Mesendoderm (in vitro differentiated cells): Measurements from ENCODE around the gene DISP2.

Experiments used
- DNase-seq: peaks from one replicate; pipeline ENCODE4 v3.0.0; 2013
- H2AK5ac ChIP-seq: 2 replicates; pipeline ENCODE4 v1.6.1; 2013; ENCODE audit warnings: low read length, inconsistent platforms
- H2BK120ac ChIP-seq: 2 replicates; pipeline ENCODE4 v1.6.1; 2013; ENCODE audit warnings: low read depth, mild to moderate bottlenecking, low read length, moderate library complexity, mixed read lengths
- H2BK15ac ChIP-seq: replicated peaks from 2 replicates; pipeline ENCODE4 v1.6.1; 2013; ENCODE audit warnings: low read depth, mild to moderate bottlenecking, moderate library complexity
- H2BK5ac ChIP-seq: 2 replicates; pipeline ENCODE4 v1.6.1; 2013; ENCODE audit warnings: low read length, inconsistent platforms
- H3K18ac ChIP-seq: 2 replicates; pipeline ENCODE4 v1.6.1; 2013; ENCODE audit warnings: mild to moderate bottlenecking, low read length, mixed read lengths
- H3K23ac ChIP-seq: one replicate; pipeline ENCODE4 v1.6.1; 2013; ENCODE audit warnings: low read length
- H3K27ac ChIP-seq: 2 replicates; pipeline ENCODE4 v1.5.1; 2013; ENCODE audit warnings: low read depth, mild to moderate bottlenecking, inconsistent platforms, low read length, moderate library complexity
- H3K27me3 ChIP-seq: 2 replicates; pipeline ENCODE4 v1.6.1; 2013; ENCODE audit warnings: low read length, control low read depth, mild to moderate bottlenecking, inconsistent platforms; ENCODE audit not compliant: insufficient read depth, poor library complexity
- H3K36me3 ChIP-seq: 2 replicates; pipeline ENCODE4 v1.6.1; 2013; ENCODE audit warnings: low read length, inconsistent platforms; ENCODE audit not compliant: control insufficient read depth, insufficient read depth
- H3K4ac ChIP-seq: one replicate; pipeline ENCODE4 v1.6.1; 2013; ENCODE audit warnings: low read depth, mild to moderate bottlenecking, low read length, moderate library complexity
- H3K4me1 ChIP-seq: 2 replicates; pipeline ENCODE4 v1.6.1; 2013; ENCODE audit warnings: low read depth, low read length, inconsistent platforms; ENCODE audit not compliant: control insufficient read depth
- H3K4me2 ChIP-seq: 2 replicates; pipeline ENCODE4 v1.6.1; 2013; ENCODE audit warnings: low read length
- H3K4me3 ChIP-seq: 2 replicates; pipeline ENCODE4 v1.5.1; 2013; ENCODE audit warnings: mild to moderate bottlenecking, low read length
- H3K56ac ChIP-seq: one replicate; pipeline ENCODE4 v1.6.1; 2013; ENCODE audit warnings: low read length
- H3K79me1 ChIP-seq: 2 replicates; pipeline ENCODE4 v1.6.1; 2013; ENCODE audit warnings: low read length, inconsistent platforms
- H3K79me2 ChIP-seq: 2 replicates; pipeline ENCODE4 v1.6.1; 2013; ENCODE audit warnings: mild to moderate bottlenecking, low read length; ENCODE audit not compliant: control insufficient read depth, insufficient read depth
- H3K9ac ChIP-seq: 2 replicates; pipeline ENCODE4 v1.6.1; 2013; ENCODE audit warnings: low read length, inconsistent platforms
- H4K5ac ChIP-seq: one replicate; pipeline ENCODE4 v1.6.1; 2013; ENCODE audit warnings: low read length
- H4K8ac ChIP-seq: one replicate; pipeline ENCODE4 v1.6.1; 2013; ENCODE audit warnings: low read depth, mild to moderate bottlenecking, control low read depth, low read length, moderate library complexity
- WGBS: extraction: QIAGEN DNeasy Blood & Tissue Kit; methylation state at CpG from one replicate; pipeline ENCODE4 v1.1.7; 2013; ENCODE audit warnings: low lambda C conversion rate, missing lambda C conversion rate; ENCODE audit not compliant: insufficient coverage; ENCODE audit errors: extremely low coverage; 5-methylcytosine and 5-hydroxymethylcytosine counted together

DISP2 gene

GRCh38 chr15:40343512-40343911 is 14.5 kb upstream of the DISP2 start:
- no peak overlapping the region for H4K8ac ChIP-seq
- no peak overlapping the region for H2BK15ac ChIP-seq
- no peak overlapping the region for H3K23ac ChIP-seq
- H3K56ac ChIP-seq, result peak overlapping the region; percentile 8
- no peak for DNase-seq
- no peaks in the 10 kb centered on the region for H3K4me1 ChIP-seq
- no peak overlapping the region for H4K5ac ChIP-seq
- H3K79me1 ChIP-seq, result no peaks in the 10 kb centered on the region
- H3K9ac ChIP-seq, result no peak overlapping the region
- no peaks in the 10 kb centered on the region for H3K36me3 ChIP-seq
- no peaks in the 10 kb centered on the region for H3K79me2 ChIP-seq
- WGBS, result no CpG with 5 or more reads among the region's 10 CpGs
- no peaks in the 10 kb centered on the region for H3K27me3 ChIP-seq
- H3K4me3 ChIP-seq, result no peak overlapping the region
- H2AK5ac ChIP-seq, result no peak overlapping the region
- no peak overlapping the region for H3K27ac ChIP-seq
- no peak overlapping the region for H3K18ac ChIP-seq
- H2BK120ac ChIP-seq, result no peak overlapping the region
- H3K4ac ChIP-seq, result no peak overlapping the region
- H3K4me2 ChIP-seq, result no peak overlapping the region
- H2BK5ac ChIP-seq, result no peak overlapping the region

GRCh38 chr15:40344217-40344616 is 13.8 kb upstream of the DISP2 start:
- no peak overlapping the region for H4K8ac ChIP-seq
- no peak overlapping the region for H4K5ac ChIP-seq
- H3K18ac ChIP-seq, result no peak overlapping the region
- no peaks in the 10 kb centered on the region for H3K79me2 ChIP-seq
- no peak overlapping the region for H3K23ac ChIP-seq
- H3K4me1 ChIP-seq, result no peaks in the 10 kb centered on the region
- no CpG with 5 or more reads among the region's 6 CpGs for WGBS
- H3K4me2 ChIP-seq, result no peak overlapping the region
- H3K27ac ChIP-seq, result no peak overlapping the region
- H3K4me3 ChIP-seq, result no peak overlapping the region
- H3K36me3 ChIP-seq, result no peaks in the 10 kb centered on the region
- no peak overlapping the region for H2BK5ac ChIP-seq
- H2BK120ac ChIP-seq, result no peak overlapping the region
- DNase-seq, result no peak
- H3K27me3 ChIP-seq, result no peaks in the 10 kb centered on the region
- no peaks in the 10 kb centered on the region for H3K79me1 ChIP-seq
- H3K9ac ChIP-seq, result no peak overlapping the region
- no peak overlapping the region for H3K56ac ChIP-seq
- no peak overlapping the region for H2BK15ac ChIP-seq
- H3K4ac ChIP-seq, result no peak overlapping the region
- no peak overlapping the region for H2AK5ac ChIP-seq

- no peak overlapping the region for H3K27ac ChIP-seq
- no peak overlapping the region for H3K23ac ChIP-seq
- no peak overlapping the region for H2BK5ac ChIP-seq
- no peaks in the 10 kb centered on the region for H3K4me1 ChIP-seq
- H3K4me2 ChIP-seq, result no peak overlapping the region
- no peak overlapping the region for H3K9ac ChIP-seq
- H3K4ac ChIP-seq, result no peak overlapping the region
- H3K79me2 ChIP-seq, result no peaks in the 10 kb centered on the region
- no peak overlapping the region for H2BK120ac ChIP-seq
- no peaks in the 10 kb centered on the region for H3K27me3 ChIP-seq
- H3K56ac ChIP-seq, result no peak overlapping the region
- DNase-seq, result peak; percentile 60
- no CpG with 5 or more reads among the region's 15 CpGs for WGBS
- no peak overlapping the region for H2AK5ac ChIP-seq
- no peaks in the 10 kb centered on the region for H3K79me1 ChIP-seq
- H3K4me3 ChIP-seq, result no peak overlapping the region
- no peaks in the 10 kb centered on the region for H3K36me3 ChIP-seq
- no peak overlapping the region for H3K18ac ChIP-seq
- H4K8ac ChIP-seq, result no peak overlapping the region
- H2BK15ac ChIP-seq, result no peak overlapping the region
- no peak overlapping the region for H4K5ac ChIP-seq
These were observed 13.3 kb upstream of the DISP2 start for GRCh38 chr15:40344631-40345120.

- Histone ChIP-seq H3K27ac (no peak overlapping the region), H2BK5ac (no peak overlapping the region)
- no CpG with 5 or more reads among the region's 10 CpGs for WGBS
These were observed 12.7 kb upstream of the DISP2 start for GRCh38 chr15:40345225-40345866.

GRCh38 chr15:40345867-40346578 is 12.0 kb upstream of the DISP2 start:
- no peaks in the 10 kb centered on the region for H3K79me2 ChIP-seq
- H3K23ac ChIP-seq, result no peak overlapping the region
- H3K27me3 ChIP-seq, result no peaks in the 10 kb centered on the region
- DNase-seq, result no peak
- H3K9ac ChIP-seq, result no peak overlapping the region
- H2BK5ac ChIP-seq, result no peak overlapping the region
- H3K4me3 ChIP-seq, result no peak overlapping the region
- H3K4me1 ChIP-seq, result no peaks in the 10 kb centered on the region
- no peak overlapping the region for H2BK120ac ChIP-seq
- WGBS, result no CpG with 5 or more reads among the region's 6 CpGs
- H3K4ac ChIP-seq, result no peak overlapping the region
- no peak overlapping the region for H2BK15ac ChIP-seq
- H3K56ac ChIP-seq, result no peak overlapping the region
- H3K27ac ChIP-seq, result no peak overlapping the region
- H4K5ac ChIP-seq, result no peak overlapping the region
- H3K18ac ChIP-seq, result no peak overlapping the region
- no peak overlapping the region for H2AK5ac ChIP-seq
- no peak overlapping the region for H3K4me2 ChIP-seq
- no peak overlapping the region for H4K8ac ChIP-seq
- no peaks in the 10 kb centered on the region for H3K36me3 ChIP-seq
- H3K79me1 ChIP-seq, result no peaks in the 10 kb centered on the region

More at GRCh38 chr15:40345225-40345866, 12.7 kb upstream of the DISP2 start:
- H3K56ac ChIP-seq, result no peak overlapping the region
- H3K4ac ChIP-seq, result no peak overlapping the region
- no peaks in the 10 kb centered on the region for H3K4me1 ChIP-seq
- no peak overlapping the region for H3K4me3 ChIP-seq
- H2AK5ac ChIP-seq, result no peak overlapping the region
- no peak overlapping the region for H3K18ac ChIP-seq
- no peaks in the 10 kb centered on the region for H3K79me2 ChIP-seq
- no peak overlapping the region for H4K8ac ChIP-seq
- H3K79me1 ChIP-seq, result no peaks in the 10 kb centered on the region
- no peak overlapping the region for H4K5ac ChIP-seq
- H3K4me2 ChIP-seq, result no peak overlapping the region
- H2BK120ac ChIP-seq, result no peak overlapping the region
- no peak for DNase-seq
- H3K9ac ChIP-seq, result no peak overlapping the region
- no peak overlapping the region for H2BK15ac ChIP-seq
- no peak overlapping the region for H3K23ac ChIP-seq
- no peaks in the 10 kb centered on the region for H3K27me3 ChIP-seq
- H3K36me3 ChIP-seq, result no peaks in the 10 kb centered on the region
